Smooth muscle cell (in vitro differentiated cells): ENCODE results near the gene TGFBR3L. TPM values are rescaled to one million over a fixed set of nuclear protein-coding genes. Genes with fewer than 3 reads are reported as not detected.
A peak's percentile ranks its signal among the peaks of the same experiment; 100 is the strongest.

ENCODE experiments used
- DNase-seq: peaks from one replicate; lab custom pipeline; 2025; ENCODE audit not compliant: unreplicated experiment; lab: John Stamatoyannopoulos, UW
- H2AFZ ChIP-seq: fragments of 200-600 bp; sonication (generic); 2 replicates; pipeline ENCODE4 v1.6.0; 2016; ENCODE audit warnings: antibody characterized with exemption, low read depth, mild to moderate bottlenecking
- H3F3A ChIP-seq: fragments of 200-600 bp; sonication (generic); 2 replicates; pipeline ENCODE4 v1.6.0; 2017; ENCODE audit warnings: antibody characterized with exemption, low read depth
- H3K27ac ChIP-seq: fragments of 200-600 bp; sonication (generic); 2 replicates; pipeline ENCODE4 v1.5.1; 2016; ENCODE audit warnings: low read depth, mild to moderate bottlenecking
- H3K27me3 ChIP-seq: fragments of 200-600 bp; sonication (generic); 2 replicates; pipeline ENCODE4 v1.6.1; 2016; ENCODE audit warnings: low read depth, mild to moderate bottlenecking
- H3K36me3 ChIP-seq: fragments of 200-600 bp; sonication (generic); 2 replicates; pipeline ENCODE4 v1.5.1; 2016; ENCODE audit warnings: low read depth
- H3K4me1 ChIP-seq: fragments of 200-600 bp; sonication (generic); 2 replicates; pipeline ENCODE4 v1.5.1; 2016; ENCODE audit warnings: low read depth
- H3K4me2 ChIP-seq: fragments of 200-600 bp; sonication (generic); 2 replicates; pipeline ENCODE4 v1.6.0; 2016; ENCODE audit warnings: mild to moderate bottlenecking
- H3K4me3 ChIP-seq: fragments of 200-600 bp; sonication (generic); 2 replicates; pipeline ENCODE4 v1.5.1; 2016; ENCODE audit warnings: mild to moderate bottlenecking
- H3K79me2 ChIP-seq: fragments of 200-600 bp; sonication (generic); 2 replicates; pipeline ENCODE4 v1.6.0; 2016; ENCODE audit warnings: low read depth, mild to moderate bottlenecking
- H3K9ac ChIP-seq: fragments of 200-600 bp; sonication (generic); 2 replicates; pipeline ENCODE4 v1.6.0; 2016; ENCODE audit warnings: low read depth
- H3K9me3 ChIP-seq: fragments of 200-600 bp; sonication (generic); replicated peaks from 2 replicates; pipeline ENCODE4 v1.5.1; 2016; ENCODE audit warnings: low read depth
- H4K20me1 ChIP-seq: fragments of 200-600 bp; sonication (generic); 2 replicates; pipeline ENCODE4 v1.6.0; 2016; ENCODE audit warnings: low read depth
- CTCF ChIP-seq: fragments of 200-600 bp; sonication (generic); IDR thresholded peaks from 2 replicates; pipeline ENCODE4 v1.5.1; 2017; ENCODE audit warnings: borderline replicate concordance, mild to moderate bottlenecking, antibody characterized with exemption; ENCODE audit not compliant: insufficient read depth, poor library complexity, severe bottlenecking
- WGBS: methylation state at CpG from one replicate; pipeline ENCODE4 v1.1.7; 2016; ENCODE audit warnings: low lambda C conversion rate; 5-methylcytosine and 5-hydroxymethylcytosine counted together
- polyA plus RNA-seq: library from polyadenylated mRNA; unstranded; fragments of >200 nt; fragmentation: Nextera tagmentation; extraction: Ambion mirVana; gene quantifications from 2 replicates; pipeline ENCODE4 v1.2.1, GENCODE V29; 2016
- total RNA-seq: library from RNA; depleted of rRNA; stranded (reverse); fragments of >200 nt; gene quantifications from 2 replicates; pipeline ENCODE4 v1.2.3, GENCODE V29; 2014

The TGFBR3L gene
- total RNA-seq: 18.7 and 20.7 TPM in 2 replicates
- 44.0 and 46.6 TPM in 2 replicates for polyA plus RNA-seq

GRCh38 chr19:7914598-7915045 is at the start of gene TGFBR3L:
TGFBR3L (plus strand) TSS chr19:7914830.
- no peaks in the 10 kb centered on the region for H3K79me2 ChIP-seq
- no peaks in the 10 kb centered on the region for H3K36me3 ChIP-seq
- H3K4me2 ChIP-seq: peak within 1 kb of the TSS; percentile 98
- H3K9ac ChIP-seq: no peak within 1 kb of the TSS
- H3K4me3 ChIP-seq: peak within 1 kb of the TSS; percentile 60
- no peak for DNase-seq
- no peak for TF ChIP-seq CTCF
- H3F3A ChIP-seq: peaks cover 7% of the 10 kb centered on the region
- H3K27ac ChIP-seq: no peak within 1 kb of the TSS
- no peak within 1 kb of the TSS for H2AFZ ChIP-seq
- H3K9me3 ChIP-seq: no peaks in the 10 kb centered on the region
- peaks cover 9% of the 10 kb centered on the region for H4K20me1 ChIP-seq
- no peaks in the 10 kb centered on the region for H3K27me3 ChIP-seq
- H3K4me1 ChIP-seq: peaks cover 15% of the 10 kb centered on the region
- 88% methylated on average over 12 of the region's 12 CpGs for WGBS

GRCh38 chr19:7865262-7865911 is 49.2 kb upstream of the TGFBR3L start:
- H3K4me3 ChIP-seq: no peak overlapping the region
- no peak for TF ChIP-seq CTCF
- H3K9ac ChIP-seq: no peak overlapping the region
- H4K20me1 ChIP-seq: no peaks in the 10 kb centered on the region
- no peaks in the 10 kb centered on the region for H3K36me3 ChIP-seq
- H3K9me3 ChIP-seq: no peaks in the 10 kb centered on the region
- H3K4me2 ChIP-seq: no peak overlapping the region
- no peak for DNase-seq
- WGBS: 61% methylated on average over 10 of the region's 10 CpGs
- no peaks in the 10 kb centered on the region for H3K79me2 ChIP-seq
- H3F3A ChIP-seq: no peaks in the 10 kb centered on the region
- H3K4me1 ChIP-seq: peaks cover 6% of the 10 kb centered on the region
- peaks cover 78% of the 10 kb centered on the region for H3K27me3 ChIP-seq
- no peak overlapping the region for H3K27ac ChIP-seq
- no peak overlapping the region for H2AFZ ChIP-seq

- no peak for TF ChIP-seq CTCF
- Histone ChIP-seq H3K4me1 (peaks cover 6% of the 10 kb centered on the region), H3K9me3 (no peaks in the 10 kb centered on the region), H3K27ac (no peak overlapping the region), H3K4me2 (no peak overlapping the region), H3K4me3 (no peak overlapping the region), H3K36me3 (no peaks in the 10 kb centered on the region), H3F3A (peaks cover 3% of the 10 kb centered on the region), H3K9ac (no peak overlapping the region), H3K27me3 (peaks cover 68% of the 10 kb centered on the region), H3K79me2 (no peaks in the 10 kb centered on the region), H2AFZ (no peak overlapping the region), H4K20me1 (no peaks in the 10 kb centered on the region)
- WGBS: 80% methylated on average over 12 of the region's 12 CpGs
- DNase-seq: no peak
These were observed 48.1 kb upstream of the TGFBR3L start for GRCh38 chr19:7866399-7867091.
